B cell (primary cell): ENCODE results near the gene SIDT2.

ENCODE experiments used
- CTCF ChIP-seq: fragments of 200-600 bp; IDR thresholded peaks from one replicate; pipeline ENCODE4 v1.8.0; 2022; ENCODE audit warnings: antibody characterized with exemption, mild to moderate bottlenecking
- EZH2 ChIP-seq: IDR thresholded peaks from 2 replicates; pipeline ENCODE4 v1.6.1; 2012; ENCODE audit warnings: borderline replicate concordance, low read depth, mild to moderate bottlenecking, moderate library complexity, low read length; ENCODE audit not compliant: insufficient read depth, poor library complexity, severe bottlenecking

- TF ChIP-seq CTCF (no peak), EZH2 (no peak)
These were observed 26.5 kb upstream of the SIDT2 start for GRCh38 chr11:117152066-117152465.
